ENCODE data around the gene ARFGAP3.

Gene ARFGAP3

GRCh38 chr22:42831712-42832111 lies 25.4 kb downstream of the ARFGAP3 start:
- in situ Hi-C loops (cut with MboI; ENCODE audit: low pct_unique_long_range_greater_than_20kb, low sequenced_read_pairs, unreplicated experiment), result no loop called here
- no peak for TF ChIP-seq CTCF (IDR thresholded peaks at IDR 0.05; ENCODE audit: extremely low read depth, insufficient read depth, missing control alignments)
- no peak for DNase-seq (ENCODE audit: low spot score)

- DNase-seq (ENCODE audit: low spot score), result no peak
- no peak for TF ChIP-seq CTCF (IDR thresholded peaks at IDR 0.05; ENCODE audit: extremely low read depth, insufficient read depth, missing control alignments)
- in situ Hi-C loops (cut with MboI; ENCODE audit: low pct_unique_long_range_greater_than_20kb, low sequenced_read_pairs, unreplicated experiment), result no loop called here
Observed at GRCh38 chr22:42830161-42830560, 26.9 kb downstream of the ARFGAP3 start.

- no peak for DNase-seq (ENCODE audit: low spot score)
- in situ Hi-C loops (cut with MboI; ENCODE audit: low pct_unique_long_range_greater_than_20kb, low sequenced_read_pairs, unreplicated experiment), result no loop called here
- no peak for TF ChIP-seq CTCF (IDR thresholded peaks at IDR 0.05; ENCODE audit: extremely low read depth, insufficient read depth, missing control alignments)
Observed at GRCh38 chr22:42829302-42829701, 27.8 kb downstream of the ARFGAP3 start.

- TF ChIP-seq CTCF (IDR thresholded peaks at IDR 0.05; ENCODE audit: extremely low read depth, insufficient read depth, missing control alignments), result no peak
- in situ Hi-C loops (cut with MboI; ENCODE audit: low pct_unique_long_range_greater_than_20kb, low sequenced_read_pairs, unreplicated experiment), result no loop called here
- no peak for DNase-seq (ENCODE audit: low spot score)
Observed at GRCh38 chr22:42825796-42826195, 31.3 kb downstream of the ARFGAP3 start.

GRCh38 chr22:42821386-42821785 lies 35.7 kb downstream of the ARFGAP3 start:
- in situ Hi-C loops (cut with MboI; ENCODE audit: low pct_unique_long_range_greater_than_20kb, low sequenced_read_pairs, unreplicated experiment), result no loop called here
- no peak for TF ChIP-seq CTCF (IDR thresholded peaks at IDR 0.05; ENCODE audit: extremely low read depth, insufficient read depth, missing control alignments)

GRCh38 chr22:42820045-42820763 lies 36.9 kb downstream of the ARFGAP3 start:
- TF ChIP-seq CTCF (IDR thresholded peaks at IDR 0.05; ENCODE audit: extremely low read depth, insufficient read depth, missing control alignments), result peak; percentile 48
- in situ Hi-C loops (cut with MboI; ENCODE audit: low pct_unique_long_range_greater_than_20kb, low sequenced_read_pairs, unreplicated experiment), result no loop called here
- no peak for DNase-seq (ENCODE audit: low spot score)

More at GRCh38 chr22:42821386-42821785, 35.7 kb downstream of the ARFGAP3 start:
- DNase-seq (ENCODE audit: low spot score), result no peak

Data from GM13977 (cell line).